Measurements from ENCODE around the gene AFAP1L2. TPM values are rescaled to one million over a fixed set of nuclear protein-coding genes. Genes with fewer than 3 reads are reported as not detected.

The AFAP1L2 gene
- total RNA-seq, 1 experiment from 2014 or later, result 170 TPM

GRCh38 chr10:114291076-114291475 lies 113.2 kb downstream of the AFAP1L2 start:
- Histone ChIP-seq H3K4me1 (ENCODE audit: control insufficient read depth, insufficient read depth, low read length) (peaks cover 4% of the 10 kb centered on the region; the same call in 1 of the 2 replicates), H3K36me3 (ENCODE audit: control insufficient read depth, insufficient read depth, low read length) (peaks cover 25% of the 10 kb centered on the region), H3K4me3 (ENCODE audit: low read depth in 2 of 2, low read length in 2 of 2) (no peak overlapping the region), H3K27ac (ENCODE audit: low read length) (no peak overlapping the region), H3K27me3 (ENCODE audit: control insufficient read depth, insufficient read depth, low read length) (no peaks in the 10 kb centered on the region), H3K9me3 (ENCODE audit: control insufficient read depth, insufficient read depth, low read depth, low read length) (peaks cover 9% of the 10 kb centered on the region; the same call in 1 of the 2 replicates)
- BruUV-seq (replicated peaks), result no TSS peak
- DNase-seq (ENCODE audit: low read depth, low spot score) (no peak), ATAC-seq (no peak)
- intact Hi-C loops (cut with micrococcal nuclease; ENCODE audit: unreplicated experiment) (no loop called here), in situ Hi-C loops (cut with HindIII; ENCODE audit: low pct_unique_long_range_greater_than_20kb, low sequenced_read_pairs) (no loop called here)
- TF ChIP-seq, protein P1, sequence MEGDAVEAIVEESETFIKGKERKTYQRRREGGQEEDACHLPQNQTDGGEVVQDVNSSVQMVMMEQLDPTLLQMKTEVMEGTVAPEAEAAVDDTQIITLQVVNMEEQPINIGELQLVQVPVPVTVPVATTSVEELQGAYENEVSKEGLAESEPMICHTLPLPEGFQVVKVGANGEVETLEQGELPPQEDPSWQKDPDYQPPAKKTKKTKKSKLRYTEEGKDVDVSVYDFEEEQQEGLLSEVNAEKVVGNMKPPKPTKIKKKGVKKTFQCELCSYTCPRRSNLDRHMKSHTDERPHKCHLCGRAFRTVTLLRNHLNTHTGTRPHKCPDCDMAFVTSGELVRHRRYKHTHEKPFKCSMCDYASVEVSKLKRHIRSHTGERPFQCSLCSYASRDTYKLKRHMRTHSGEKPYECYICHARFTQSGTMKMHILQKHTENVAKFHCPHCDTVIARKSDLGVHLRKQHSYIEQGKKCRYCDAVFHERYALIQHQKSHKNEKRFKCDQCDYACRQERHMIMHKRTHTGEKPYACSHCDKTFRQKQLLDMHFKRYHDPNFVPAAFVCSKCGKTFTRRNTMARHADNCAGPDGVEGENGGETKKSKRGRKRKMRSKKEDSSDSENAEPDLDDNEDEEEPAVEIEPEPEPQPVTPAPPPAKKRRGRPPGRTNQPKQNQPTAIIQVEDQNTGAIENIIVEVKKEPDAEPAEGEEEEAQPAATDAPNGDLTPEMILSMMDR (IDR thresholded peaks at IDR 0.05), result no peak
- TF ChIP-seq, protein P2, sequence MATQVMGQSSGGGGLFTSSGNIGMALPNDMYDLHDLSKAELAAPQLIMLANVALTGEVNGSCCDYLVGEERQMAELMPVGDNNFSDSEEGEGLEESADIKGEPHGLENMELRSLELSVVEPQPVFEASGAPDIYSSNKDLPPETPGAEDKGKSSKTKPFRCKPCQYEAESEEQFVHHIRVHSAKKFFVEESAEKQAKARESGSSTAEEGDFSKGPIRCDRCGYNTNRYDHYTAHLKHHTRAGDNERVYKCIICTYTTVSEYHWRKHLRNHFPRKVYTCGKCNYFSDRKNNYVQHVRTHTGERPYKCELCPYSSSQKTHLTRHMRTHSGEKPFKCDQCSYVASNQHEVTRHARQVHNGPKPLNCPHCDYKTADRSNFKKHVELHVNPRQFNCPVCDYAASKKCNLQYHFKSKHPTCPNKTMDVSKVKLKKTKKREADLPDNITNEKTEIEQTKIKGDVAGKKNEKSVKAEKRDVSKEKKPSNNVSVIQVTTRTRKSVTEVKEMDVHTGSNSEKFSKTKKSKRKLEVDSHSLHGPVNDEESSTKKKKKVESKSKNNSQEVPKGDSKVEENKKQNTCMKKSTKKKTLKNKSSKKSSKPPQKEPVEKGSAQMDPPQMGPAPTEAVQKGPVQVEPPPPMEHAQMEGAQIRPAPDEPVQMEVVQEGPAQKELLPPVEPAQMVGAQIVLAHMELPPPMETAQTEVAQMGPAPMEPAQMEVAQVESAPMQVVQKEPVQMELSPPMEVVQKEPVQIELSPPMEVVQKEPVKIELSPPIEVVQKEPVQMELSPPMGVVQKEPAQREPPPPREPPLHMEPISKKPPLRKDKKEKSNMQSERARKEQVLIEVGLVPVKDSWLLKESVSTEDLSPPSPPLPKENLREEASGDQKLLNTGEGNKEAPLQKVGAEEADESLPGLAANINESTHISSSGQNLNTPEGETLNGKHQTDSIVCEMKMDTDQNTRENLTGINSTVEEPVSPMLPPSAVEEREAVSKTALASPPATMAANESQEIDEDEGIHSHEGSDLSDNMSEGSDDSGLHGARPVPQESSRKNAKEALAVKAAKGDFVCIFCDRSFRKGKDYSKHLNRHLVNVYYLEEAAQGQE (IDR thresholded peaks at IDR 0.05; ENCODE audit: insufficient read depth in 1 of 2, low read depth in 2 of 2, low read length in 1 of 2), result no peak
- TF ChIP-seq SIN3A (IDR thresholded peaks at IDR 0.05; ENCODE audit: borderline replicate concordance, insufficient read depth, low read depth, low read length) (no peak), POLR2AphosphoS5 (IDR thresholded peaks at IDR 0.05; ENCODE audit: low read depth, low read length) (no peak), TCF7L2 (IDR thresholded peaks at IDR 0.05; ENCODE audit: low read depth, low read length) (no peak)
- POLR2A ChIA-PET, result no interaction called here
- CTCF ChIA-PET, result no interaction called here

GRCh38 chr10:114290038-114290437 lies 114.3 kb downstream of the AFAP1L2 start:
- Histone ChIP-seq H3K4me3 (ENCODE audit: low read depth in 2 of 2, low read length in 2 of 2) (no peak overlapping the region), H3K9me3 (ENCODE audit: control insufficient read depth, insufficient read depth, low read depth, low read length) (no peaks in the 10 kb centered on the region), H3K36me3 (ENCODE audit: control insufficient read depth, insufficient read depth, low read length) (peaks cover 15% of the 10 kb centered on the region; the same call in 1 of the 2 replicates), H3K27me3 (ENCODE audit: control insufficient read depth, insufficient read depth, low read length) (no peaks in the 10 kb centered on the region), H3K27ac (ENCODE audit: low read length) (no peak overlapping the region), H3K4me1 (ENCODE audit: control insufficient read depth, insufficient read depth, low read length) (peaks cover 5% of the 10 kb centered on the region; the same call in 1 of the 2 replicates)
- TF ChIP-seq, protein P2 (IDR thresholded peaks at IDR 0.05; ENCODE audit: insufficient read depth in 1 of 2, low read depth in 2 of 2, low read length in 1 of 2), result no peak
- TF ChIP-seq TCF7L2 (IDR thresholded peaks at IDR 0.05; ENCODE audit: low read depth, low read length), result no peak
- TF ChIP-seq SIN3A (IDR thresholded peaks at IDR 0.05; ENCODE audit: borderline replicate concordance, insufficient read depth, low read depth, low read length), result no peak
- TF ChIP-seq, protein P1 (IDR thresholded peaks at IDR 0.05), result no peak
- no peak for TF ChIP-seq POLR2AphosphoS5 (IDR thresholded peaks at IDR 0.05; ENCODE audit: low read depth, low read length)
- ChIA-PET POLR2A (no interaction called here), CTCF (no interaction called here)
- no peak for ATAC-seq
- no peak for DNase-seq (ENCODE audit: low read depth, low spot score)
- intact Hi-C loops (cut with micrococcal nuclease; ENCODE audit: unreplicated experiment) (no loop called here), in situ Hi-C loops (cut with HindIII; ENCODE audit: low pct_unique_long_range_greater_than_20kb, low sequenced_read_pairs) (no loop called here)
- BruUV-seq (replicated peaks), result no TSS peak

Measured in Panc1 (cell line).